PC-9 (cell line): ENCODE results near the gene SASH1. TPM values are rescaled to one million over a fixed set of nuclear protein-coding genes. Genes with fewer than 3 reads are reported as not detected.
A peak's percentile ranks its signal among the peaks of the same experiment; 100 is the strongest.

Experiments
- BruUV-seq: library from RNA; stranded (reverse); fragments of 400-500 nt; replicated peaks from 2 replicates; lab custom pipeline; 2021; lab: Mats Ljungman, UMichigan
- CTCF ChIA-PET: fragments of 300-600 bp; sonication (Branson Sonifier 250); formaldehyde crosslinking; loops from one replicate; lab custom pipeline; 2022; ENCODE audit warnings: antibody characterized with exemption; lab: Charles Lee
- POLR2A ChIA-PET: fragments of 300-600 bp; sonication (Branson Sonifier 250); formaldehyde crosslinking; loops from one replicate; lab custom pipeline; 2022; ENCODE audit warnings: antibody characterized with exemption; ENCODE audit not compliant: unreplicated experiment; lab: Charles Lee
- DNase-seq, 2 experiments: peaks; one replicate each; pipeline versions ENCODE4 v3.0.0 to v3.0.0-alpha.2; 2015 to 2022; ENCODE audit warnings: mixed read lengths in 1 of 2
- H2AFZ ChIP-seq: fragments of 200-600 bp; sonication (generic); 2 replicates; pipeline ENCODE4 v1.8.1; 2017; ENCODE audit warnings: antibody characterized with exemption
- H3F3A ChIP-seq: fragments of 200-600 bp; sonication (generic); 2 replicates; pipeline ENCODE4 v1.8.1; 2017; ENCODE audit warnings: antibody characterized with exemption, mild to moderate bottlenecking, low read depth; ENCODE audit not compliant: insufficient read depth
- H3K27ac ChIP-seq: fragments of 200-600 bp; sonication (generic); 2 replicates; pipeline ENCODE4 v1.6.1; 2016; ENCODE audit warnings: mixed run types
- H3K27me3 ChIP-seq: fragments of 200-600 bp; sonication (generic); 2 replicates; pipeline ENCODE4 v1.6.1; 2016; ENCODE audit warnings: low read depth, mixed run types; ENCODE audit not compliant: insufficient read depth
- H3K36me3 ChIP-seq: fragments of 200-600 bp; sonication (generic); 2 replicates; pipeline ENCODE4 v1.6.1; 2016; ENCODE audit warnings: low read depth, mixed run types
- H3K4me1 ChIP-seq: fragments of 200-600 bp; sonication (generic); replicated peaks from 2 replicates; pipeline ENCODE4 v1.6.1; 2016; ENCODE audit warnings: mixed run types; ENCODE audit not compliant: insufficient read depth
- H3K4me2 ChIP-seq: fragments of 200-600 bp; sonication (generic); 2 replicates; pipeline ENCODE4 v1.6.1; 2017; ENCODE audit warnings: mixed run types
- H3K4me3 ChIP-seq: fragments of 200-600 bp; sonication (generic); 2 replicates; pipeline ENCODE4 v1.6.1; 2016; ENCODE audit warnings: mixed run types
- H3K79me2 ChIP-seq: fragments of 200-600 bp; sonication (generic); 2 replicates; pipeline ENCODE4 v1.6.1; 2017; ENCODE audit warnings: low read depth, mixed run types
- H3K9me2 ChIP-seq: fragments of 200-600 bp; sonication (generic); 2 replicates; pipeline ENCODE4 v1.8.1; 2017; ENCODE audit warnings: mild to moderate bottlenecking; ENCODE audit not compliant: insufficient read depth
- H3K9me3 ChIP-seq: fragments of 200-600 bp; sonication (generic); 2 replicates; pipeline ENCODE4 v1.8.1; 2016; ENCODE audit warnings: low read depth; ENCODE audit not compliant: insufficient read depth
- H4K20me1 ChIP-seq: fragments of 200-600 bp; sonication (generic); 2 replicates; pipeline ENCODE4 v1.8.1; 2017; ENCODE audit not compliant: insufficient read depth
- EZH2 ChIP-seq: fragments of 200-600 bp; sonication (generic); IDR thresholded peaks from 2 replicates; pipeline ENCODE4 v1.8.0; 2017; ENCODE audit warnings: antibody characterized with exemption, low read depth
- intact Hi-C: fragments of 100-400 bp; cut with micrococcal nuclease; formaldehyde crosslinking; loops from one replicate; pipeline ENCODE4 v1.10.0; 2022; ENCODE audit not compliant: unreplicated experiment
- total RNA-seq: library from RNA; stranded (reverse); gene quantifications from 2 replicates; pipeline ENCODE4 v1.2.3, GENCODE V29; 2021
- TF ChIP-seq, protein P1 (sequence below): fragments of 200-600 bp; sonication (generic); conservative IDR thresholded peaks from 2 replicates; pipeline ENCODE4 v1.6.1; 2017; ENCODE audit warnings: mixed run types, antibody characterized with exemption, mild to moderate bottlenecking, moderate library complexity

Gene SASH1
- total RNA-seq, 1 experiment from 2014 or later = 32.9 TPM

DNA sequence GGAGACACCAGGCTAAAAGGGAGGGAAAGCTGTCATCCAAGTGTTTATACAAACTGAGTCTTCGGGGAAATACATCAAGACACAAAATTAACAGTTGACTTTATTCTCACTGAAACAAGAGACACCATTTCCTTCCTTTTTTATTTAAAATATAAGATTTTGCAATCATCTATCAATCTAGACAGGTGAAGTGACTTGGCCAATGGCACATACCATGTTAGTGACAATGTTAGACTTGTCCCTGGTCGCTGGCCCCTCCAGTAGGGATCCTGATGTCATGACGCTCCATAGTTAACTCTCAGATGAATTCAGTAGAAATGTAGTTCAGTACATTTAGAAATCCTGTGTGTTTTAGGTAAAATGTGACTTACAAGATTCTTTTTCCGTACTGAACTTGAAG is 2.9 kb downstream of the SASH1 start:
- POLR2A ChIA-PET = no interaction called here
- H3K79me2 ChIP-seq = peaks cover 58% of the 10 kb centered on the region
- no peak for DNase-seq
- H3K27ac ChIP-seq = no peak overlapping the region
- H3K4me1 ChIP-seq = peaks cover 40% of the 10 kb centered on the region
- H3K9me3 ChIP-seq = no peaks in the 10 kb centered on the region
- no TSS peak for BruUV-seq
- no peak overlapping the region for H2AFZ ChIP-seq
- TF ChIP-seq, protein P1, sequence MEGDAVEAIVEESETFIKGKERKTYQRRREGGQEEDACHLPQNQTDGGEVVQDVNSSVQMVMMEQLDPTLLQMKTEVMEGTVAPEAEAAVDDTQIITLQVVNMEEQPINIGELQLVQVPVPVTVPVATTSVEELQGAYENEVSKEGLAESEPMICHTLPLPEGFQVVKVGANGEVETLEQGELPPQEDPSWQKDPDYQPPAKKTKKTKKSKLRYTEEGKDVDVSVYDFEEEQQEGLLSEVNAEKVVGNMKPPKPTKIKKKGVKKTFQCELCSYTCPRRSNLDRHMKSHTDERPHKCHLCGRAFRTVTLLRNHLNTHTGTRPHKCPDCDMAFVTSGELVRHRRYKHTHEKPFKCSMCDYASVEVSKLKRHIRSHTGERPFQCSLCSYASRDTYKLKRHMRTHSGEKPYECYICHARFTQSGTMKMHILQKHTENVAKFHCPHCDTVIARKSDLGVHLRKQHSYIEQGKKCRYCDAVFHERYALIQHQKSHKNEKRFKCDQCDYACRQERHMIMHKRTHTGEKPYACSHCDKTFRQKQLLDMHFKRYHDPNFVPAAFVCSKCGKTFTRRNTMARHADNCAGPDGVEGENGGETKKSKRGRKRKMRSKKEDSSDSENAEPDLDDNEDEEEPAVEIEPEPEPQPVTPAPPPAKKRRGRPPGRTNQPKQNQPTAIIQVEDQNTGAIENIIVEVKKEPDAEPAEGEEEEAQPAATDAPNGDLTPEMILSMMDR = no peak
- TF ChIP-seq EZH2 = no peak
- no peaks in the 10 kb centered on the region for H4K20me1 ChIP-seq
- H3K4me2 ChIP-seq = peak overlapping the region; percentile 31; the same call in 1 of the 2 replicates
- no peaks in the 10 kb centered on the region for H3K27me3 ChIP-seq
- H3K9me2 ChIP-seq = no peaks in the 10 kb centered on the region; the same call in 1 of the 2 replicates
- peaks cover 13% of the 10 kb centered on the region; the same call in 1 of the 2 replicates for H3K36me3 ChIP-seq
- H3F3A ChIP-seq = no peaks in the 10 kb centered on the region; the same call in 1 of the 2 replicates
- H3K4me3 ChIP-seq = no peak overlapping the region
- CTCF ChIA-PET = no interaction called here
- intact Hi-C loops = loop anchor here (10.0 kb wide), 1 partner anchor 59 kb away; no protein-coding TSS in a partner anchor

DNA sequence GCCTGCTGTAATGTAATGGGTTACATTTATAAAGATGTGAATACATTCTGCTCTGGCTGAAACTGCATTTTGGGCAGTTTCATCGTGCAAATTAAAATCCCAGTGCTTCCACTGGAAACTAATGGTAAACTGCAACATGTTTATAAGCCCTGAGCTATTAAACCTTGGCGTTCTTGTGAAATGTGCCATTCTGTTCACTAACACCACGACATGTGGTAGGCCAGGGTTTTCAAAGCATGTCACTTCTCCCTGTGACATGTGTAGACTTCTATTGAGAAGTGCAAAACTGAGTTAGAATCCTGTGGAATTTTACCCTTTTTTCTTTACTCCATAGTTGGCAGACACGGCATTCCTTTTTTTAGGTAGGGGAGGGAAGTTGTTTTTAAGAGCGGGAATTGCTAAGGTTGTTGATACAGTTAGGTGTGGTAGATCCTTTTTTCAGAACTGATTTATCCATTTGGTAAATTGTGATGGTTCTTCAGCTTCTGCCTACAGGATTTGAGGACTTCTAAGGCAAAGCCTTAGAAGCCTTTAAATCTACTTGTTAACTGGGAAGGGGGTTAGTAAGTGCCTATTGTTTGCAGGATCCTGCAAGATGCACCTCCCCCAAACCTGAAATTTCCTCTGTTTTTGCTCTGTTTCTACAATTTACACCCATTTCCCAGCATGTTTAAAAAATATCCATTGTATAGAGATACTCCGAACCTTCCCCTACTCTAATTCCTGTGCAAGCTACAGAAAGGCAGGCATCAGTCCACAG is 4.2 kb downstream of the SASH1 start:
- H3K36me3 ChIP-seq = peaks cover 13% of the 10 kb centered on the region; the same call in 1 of the 2 replicates
- H2AFZ ChIP-seq = no peak overlapping the region
- no TSS peak for BruUV-seq
- ChIA-PET POLR2A (no interaction called here), CTCF (no interaction called here)
- no peak for DNase-seq
- no peak overlapping the region for H3K27ac ChIP-seq
- H3K4me1 ChIP-seq = peaks cover 31% of the 10 kb centered on the region
- H3K9me3 ChIP-seq = no peaks in the 10 kb centered on the region
- H3K79me2 ChIP-seq = peaks cover 62% of the 10 kb centered on the region
- H3K4me3 ChIP-seq = no peak overlapping the region
- H3K27me3 ChIP-seq = no peaks in the 10 kb centered on the region
- no peaks in the 10 kb centered on the region; the same call in 1 of the 2 replicates for H3K9me2 ChIP-seq
- H3K4me2 ChIP-seq = no peak overlapping the region
- intact Hi-C loops = loop anchor here (10.0 kb wide), 1 partner anchor 58 kb away; no protein-coding TSS in a partner anchor
- H4K20me1 ChIP-seq = no peaks in the 10 kb centered on the region
- no peak for TF ChIP-seq EZH2
- TF ChIP-seq, protein P1 = no peak
- H3F3A ChIP-seq = no peaks in the 10 kb centered on the region; the same call in 1 of the 2 replicates

DNA sequence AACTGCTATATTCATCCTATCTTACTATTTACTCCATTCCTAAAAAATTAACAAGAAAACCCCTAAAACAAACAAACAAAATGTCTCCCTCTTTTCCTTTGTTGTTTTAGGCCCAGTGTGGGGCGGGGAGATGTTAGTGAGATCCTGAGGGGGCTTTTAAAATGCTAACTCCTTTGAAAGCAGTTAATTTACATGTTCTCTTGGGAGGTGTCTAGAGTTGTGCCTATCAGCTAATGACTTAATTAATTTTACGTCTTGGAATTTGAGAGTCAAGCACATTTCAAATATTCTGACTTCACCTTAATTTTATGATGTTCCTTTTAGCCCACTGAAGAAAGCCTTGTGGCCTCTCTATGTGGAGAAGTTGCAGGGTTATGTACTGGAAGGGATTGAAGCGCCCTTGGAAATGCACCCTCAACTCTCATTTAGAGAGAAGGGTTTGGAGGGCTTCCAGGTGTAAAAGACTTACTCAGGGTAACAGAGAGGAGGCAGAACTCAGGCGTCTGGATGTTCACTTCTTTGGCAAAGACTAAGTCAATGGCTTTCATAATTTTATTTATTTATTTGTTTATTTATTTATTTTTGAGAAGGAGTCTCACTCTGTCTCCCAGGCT is 4.9 kb downstream of the SASH1 start:
- peaks cover 62% of the 10 kb centered on the region for H3K79me2 ChIP-seq
- no peaks in the 10 kb centered on the region; the same call in 1 of the 2 replicates for H3K9me2 ChIP-seq
- H3K4me2 ChIP-seq = no peak overlapping the region
- CTCF ChIA-PET = no interaction called here
- peaks cover 13% of the 10 kb centered on the region; the same call in 1 of the 2 replicates for H3K36me3 ChIP-seq
- intact Hi-C loops = loop anchor here (10.0 kb wide), 1 partner anchor 57 kb away; no protein-coding TSS in a partner anchor
- DNase-seq = no peak
- no peaks in the 10 kb centered on the region; the same call in 1 of the 2 replicates for H3F3A ChIP-seq
- no peak overlapping the region for H2AFZ ChIP-seq
- no peaks in the 10 kb centered on the region for H3K27me3 ChIP-seq
- no peaks in the 10 kb centered on the region for H4K20me1 ChIP-seq
- H3K9me3 ChIP-seq = no peaks in the 10 kb centered on the region
- H3K27ac ChIP-seq = no peak overlapping the region
- TF ChIP-seq, protein P1 = no peak
- no peak for TF ChIP-seq EZH2
- BruUV-seq = no TSS peak
- H3K4me3 ChIP-seq = no peak overlapping the region
- POLR2A ChIA-PET = no interaction called here
- H3K4me1 ChIP-seq = peaks cover 31% of the 10 kb centered on the region
